K562 (cell line): ENCODE results near the gene ZMPSTE24. TPM values are rescaled to one million over a fixed set of nuclear protein-coding genes. Genes with fewer than 3 reads are reported as not detected.
A peak's percentile ranks its signal among the peaks of the same experiment; 100 is the strongest.

Experiments used
- CBFA2T2 ChIP-seq: fragments of 450-650 bp; conservative IDR thresholded peaks from 2 replicates; pipeline ENCODE4 v1.6.1; 2017; ENCODE audit warnings: mild to moderate bottlenecking
- CBX3 ChIP-seq, 2 experiments: IDR thresholded peaks; 1 replicate in 1 of 2; 2 replicates in 1 of 2; pipeline ENCODE4 v1.6.1; 2012; ENCODE audit warnings: inconsistent platforms in 2 of 2, low read length in 2 of 2, borderline replicate concordance in 1 of 2, control low read depth in 1 of 2
- CC2D1A ChIP-seq: fragments of 450-650 bp; IDR thresholded peaks from 2 replicates; pipeline ENCODE4 v1.6.1; 2017; ENCODE audit warnings: mild to moderate bottlenecking
- DPF2 ChIP-seq: fragments of 450-650 bp; IDR thresholded peaks from 2 replicates; pipeline ENCODE4 v1.6.1; 2016
- ELF1 ChIP-seq: fragments of 200-800 bp; sonication (Bioruptor generic); IDR thresholded peaks from 2 replicates; pipeline ENCODE4 v1.6.1; 2016; ENCODE audit warnings: missing genetic modification characterization, missing compliant biosample characterization
- ESRRB ChIP-seq: fragments of 250-450 bp; sonication (Bioruptor Pico); IDR thresholded peaks from 2 replicates; pipeline ENCODE4 v1.5.0; 2020; ENCODE audit warnings: mild to moderate bottlenecking, moderate library complexity, borderline replicate concordance
- HLTF ChIP-seq: fragments of 450-650 bp; IDR thresholded peaks from 2 replicates; pipeline ENCODE4 v1.6.1; 2016
- KAT7 ChIP-seq: sonication (generic); formaldehyde crosslinking; IDR thresholded peaks from 2 replicates; pipeline ENCODE4 v1.8.0; 2022; ENCODE audit warnings: missing genetic modification reagents, mild to moderate bottlenecking, borderline replicate concordance
- PML ChIP-seq: IDR thresholded peaks from 2 replicates; pipeline ENCODE4 v1.6.1; 2012; ENCODE audit warnings: low read length, inconsistent platforms
- RFX5 ChIP-seq: IDR thresholded peaks from 2 replicates; pipeline ENCODE4 v1.6.1; 2011; ENCODE audit warnings: low read depth, mild to moderate bottlenecking, improper control_type of control experiment, low read length
- TOE1 ChIP-seq, 2 experiments: fragments of 450-650 bp in 1 of 2; sonication (generic) in 1 of 2; formaldehyde crosslinking in 1 of 2; IDR thresholded peaks; 2 replicates each; pipeline versions ENCODE4 v1.7.1 to v1.8.0; 2016 to 2022; ENCODE audit warnings: borderline replicate concordance in 2 of 2, mild to moderate bottlenecking in 2 of 2, antibody characterized with exemption in 1 of 2, inconsistent platforms in 1 of 2, low read depth in 1 of 2, missing genetic modification reagents in 1 of 2, moderate library complexity in 1 of 2
- ZNF436 ChIP-seq: fragments of 250-450, 450-650 bp; sonication (Bioruptor Pico); formaldehyde crosslinking; IDR thresholded peaks from 2 replicates; pipeline ENCODE4 v1.7.0; 2020; ENCODE audit warnings: mild to moderate bottlenecking
- polyA plus RNA-seq, 8 experiments: library from polyadenylated mRNA; depleted of rRNA in 4 of 8; stranded (reverse) in 5 of 8; unstranded in 3 of 8; fragments of >200 nt; fragmentation: Nextera tagmentation in 2 of 8; fragmentation: Illumina TruSeq in 1 of 8; extraction: Ambion mirVana in 2 of 8; extraction: Trizol in 1 of 8; gene quantifications; 2 replicates each; pipeline versions ENCODE4 v1.2.1 to v1.2.3, GENCODE V29; 2011 to 2014; ENCODE audit warnings: inconsistent platforms in 1 of 8, missing spikeins in 1 of 8
- total RNA-seq, 7 experiments: library from RNA; depleted of rRNA in 6 of 7; stranded (reverse); fragments of >200 nt in 6 of 7; fragmentation: Illumina TruSeq in 2 of 7; extraction: Trizol in 2 of 7; gene quantifications; 2 replicates each; pipeline versions ENCODE4 v1.2.1 to v1.2.3, GENCODE V29; 2011 to 2021; ENCODE audit warnings: low replicate concordance in 1 of 7
- TF ChIP-seq, protein P1 (sequence below): fragments of 250-450 bp; sonication (Bioruptor Pico); IDR thresholded peaks from 2 replicates; pipeline ENCODE4 v1.8.0; 2021; ENCODE audit warnings: moderate library complexity, mild to moderate bottlenecking, inconsistent platforms
- TF ChIP-seq, protein P2 (sequence below): fragments of 450-650 bp; formaldehyde crosslinking; IDR thresholded peaks from 2 replicates; pipeline ENCODE4 v1.4.0; 2020; ENCODE audit warnings: mild to moderate bottlenecking, moderate library complexity
- TF ChIP-seq, protein P3 (sequence below): fragments of 250-450 bp; sonication (Bioruptor Pico); IDR thresholded peaks from 2 replicates; pipeline ENCODE4 v1.5.0; 2021; ENCODE audit warnings: mild to moderate bottlenecking, borderline replicate concordance
- TF ChIP-seq, protein P4 (sequence below): fragments of 250-450 bp; sonication (Bioruptor Pico); IDR thresholded peaks from 2 replicates; pipeline ENCODE4 v1.8.0; 2022; ENCODE audit warnings: moderate library complexity, mild to moderate bottlenecking, inconsistent platforms
- TF ChIP-seq, protein P5 (sequence below), 3 experiments: fragments of 200-800 bp in 1 of 3; fragments of 250-450 bp in 1 of 3; fragments of 450-650 bp in 1 of 3; sonication (Bioruptor Pico) in 1 of 3; sonication (Bioruptor generic) in 1 of 3; formaldehyde crosslinking in 1 of 3; IDR thresholded peaks; 2 replicates each; pipeline versions ENCODE4 v1.6.1 to v1.8.0; 2016 to 2022; ENCODE audit warnings: mild to moderate bottlenecking in 2 of 3, missing genetic modification characterization in 2 of 3, missing compliant biosample characterization in 1 of 3, moderate library complexity in 1 of 3
- TF ChIP-seq, protein P6 (sequence below): IDR thresholded peaks from 2 replicates; pipeline ENCODE4 v1.6.1; 2011; ENCODE audit not compliant: insufficient read length; ENCODE audit errors: extremely low read depth

Gene ZMPSTE24
- total and polyA plus RNA-seq, 9 of the 15 experiments (the other 6 are each of a cell fraction or from before 2014, with no cell fraction given) = 30.7 to 75.9 (median 64.3) TPM

DNA sequence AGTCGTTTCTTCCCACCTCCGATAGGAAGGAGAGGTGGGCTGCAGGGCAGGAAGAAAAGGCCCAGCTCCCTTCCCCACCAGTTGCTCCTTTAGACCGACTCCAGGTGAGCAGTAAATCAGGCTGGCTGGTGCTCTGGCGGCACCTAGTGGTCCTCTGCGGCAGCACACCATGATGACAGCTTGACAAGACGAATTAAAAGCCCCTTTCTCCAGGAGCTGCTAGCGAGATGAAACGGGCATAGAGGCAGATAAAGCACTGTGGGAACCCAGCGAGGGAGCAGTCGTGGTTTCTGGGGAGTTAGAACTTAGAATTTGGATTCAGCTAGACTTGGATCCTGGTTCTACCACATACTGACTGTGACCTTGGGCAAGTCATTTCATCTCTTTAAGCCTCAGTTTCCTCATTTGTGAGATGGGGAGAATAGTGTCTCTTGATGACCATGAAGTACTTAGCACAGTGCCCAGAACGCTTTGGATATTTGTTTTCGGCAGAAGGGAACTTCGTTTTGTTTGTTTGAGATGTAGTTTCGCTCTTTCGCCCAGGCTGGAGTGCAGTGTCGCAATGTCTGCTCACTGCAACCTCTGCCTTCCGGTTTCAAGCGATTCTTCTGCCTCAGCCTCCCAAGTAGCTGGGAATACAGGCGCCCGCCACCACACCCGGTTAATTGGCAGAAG lies 80.8 kb downstream of the ZMPSTE24 start (continued):
- TF ChIP-seq CBX3 (IDR thresholded peaks at IDR 0.05; ENCODE audit: borderline replicate concordance in 1 of 2, low read length in 2 of 2) (no peak), TOE1 (IDR thresholded peaks at IDR 0.05; ENCODE audit: borderline replicate concordance) (no peak; the same call in 1 of the 2 replicates), TOE1 (CRISPR knock-in tag; IDR thresholded peaks at IDR 0.05; ENCODE audit: borderline replicate concordance, low read depth) (no peak), CBFA2T2 (no peak), KAT7 (CRISPR knock-in tag) (peak; percentile 74; the same call in 1 of the 2 replicates), ZNF436 (CRISPR knock-in tag) (no peak), ELF1 (tag) (no peak), RFX5 (no peak), HLTF (no peak), CC2D1A (peak; percentile 90), ESRRB (CRISPR knock-in tag) (no peak), PML (no peak), DPF2 (peak; percentile 53; the same call in 1 of the 2 replicates)
- TF ChIP-seq, protein P1, sequence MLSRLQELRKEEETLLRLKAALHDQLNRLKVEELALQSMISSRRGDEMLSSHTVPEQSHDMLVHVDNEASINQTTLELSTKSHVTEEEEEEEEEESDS (CRISPR knock-in tag) = no peak
- TF ChIP-seq, protein P2, sequence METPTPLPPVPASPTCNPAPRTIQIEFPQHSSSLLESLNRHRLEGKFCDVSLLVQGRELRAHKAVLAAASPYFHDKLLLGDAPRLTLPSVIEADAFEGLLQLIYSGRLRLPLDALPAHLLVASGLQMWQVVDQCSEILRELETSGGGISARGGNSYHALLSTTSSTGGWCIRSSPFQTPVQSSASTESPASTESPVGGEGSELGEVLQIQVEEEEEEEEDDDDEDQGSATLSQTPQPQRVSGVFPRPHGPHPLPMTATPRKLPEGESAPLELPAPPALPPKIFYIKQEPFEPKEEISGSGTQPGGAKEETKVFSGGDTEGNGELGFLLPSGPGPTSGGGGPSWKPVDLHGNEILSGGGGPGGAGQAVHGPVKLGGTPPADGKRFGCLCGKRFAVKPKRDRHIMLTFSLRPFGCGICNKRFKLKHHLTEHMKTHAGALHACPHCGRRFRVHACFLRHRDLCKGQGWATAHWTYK = 0 out of 2 replicates have a peak, but pooled peaks have one; percentile 14
- TF ChIP-seq, protein P3, sequence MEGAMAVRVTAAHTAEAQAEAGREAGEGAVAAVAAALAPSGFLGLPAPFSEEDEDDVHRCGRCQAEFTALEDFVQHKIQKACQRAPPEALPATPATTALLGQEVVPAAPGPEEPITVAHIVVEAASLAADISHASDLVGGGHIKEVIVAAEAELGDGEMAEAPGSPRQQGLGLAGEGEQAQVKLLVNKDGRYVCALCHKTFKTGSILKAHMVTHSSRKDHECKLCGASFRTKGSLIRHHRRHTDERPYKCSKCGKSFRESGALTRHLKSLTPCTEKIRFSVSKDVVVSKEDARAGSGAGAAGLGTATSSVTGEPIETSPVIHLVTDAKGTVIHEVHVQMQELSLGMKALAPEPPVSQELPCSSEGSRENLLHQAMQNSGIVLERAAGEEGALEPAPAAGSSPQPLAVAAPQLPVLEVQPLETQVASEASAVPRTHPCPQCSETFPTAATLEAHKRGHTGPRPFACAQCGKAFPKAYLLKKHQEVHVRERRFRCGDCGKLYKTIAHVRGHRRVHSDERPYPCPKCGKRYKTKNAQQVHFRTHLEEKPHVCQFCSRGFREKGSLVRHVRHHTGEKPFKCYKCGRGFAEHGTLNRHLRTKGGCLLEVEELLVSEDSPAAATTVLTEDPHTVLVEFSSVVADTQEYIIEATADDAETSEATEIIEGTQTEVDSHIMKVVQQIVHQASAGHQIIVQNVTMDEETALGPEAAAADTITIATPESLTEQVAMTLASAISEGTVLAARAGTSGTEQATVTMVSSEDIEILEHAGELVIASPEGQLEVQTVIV = no peak
- TF ChIP-seq, protein P4, sequence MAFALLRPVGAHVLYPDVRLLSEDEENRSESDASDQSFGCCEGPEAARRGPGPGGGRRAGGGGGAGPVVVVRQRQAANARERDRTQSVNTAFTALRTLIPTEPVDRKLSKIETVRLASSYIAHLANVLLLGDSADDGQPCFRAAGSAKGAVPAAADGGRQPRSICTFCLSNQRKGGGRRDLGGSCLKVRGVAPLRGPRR (CRISPR knock-in tag) = no peak
- TF ChIP-seq, protein P5, sequence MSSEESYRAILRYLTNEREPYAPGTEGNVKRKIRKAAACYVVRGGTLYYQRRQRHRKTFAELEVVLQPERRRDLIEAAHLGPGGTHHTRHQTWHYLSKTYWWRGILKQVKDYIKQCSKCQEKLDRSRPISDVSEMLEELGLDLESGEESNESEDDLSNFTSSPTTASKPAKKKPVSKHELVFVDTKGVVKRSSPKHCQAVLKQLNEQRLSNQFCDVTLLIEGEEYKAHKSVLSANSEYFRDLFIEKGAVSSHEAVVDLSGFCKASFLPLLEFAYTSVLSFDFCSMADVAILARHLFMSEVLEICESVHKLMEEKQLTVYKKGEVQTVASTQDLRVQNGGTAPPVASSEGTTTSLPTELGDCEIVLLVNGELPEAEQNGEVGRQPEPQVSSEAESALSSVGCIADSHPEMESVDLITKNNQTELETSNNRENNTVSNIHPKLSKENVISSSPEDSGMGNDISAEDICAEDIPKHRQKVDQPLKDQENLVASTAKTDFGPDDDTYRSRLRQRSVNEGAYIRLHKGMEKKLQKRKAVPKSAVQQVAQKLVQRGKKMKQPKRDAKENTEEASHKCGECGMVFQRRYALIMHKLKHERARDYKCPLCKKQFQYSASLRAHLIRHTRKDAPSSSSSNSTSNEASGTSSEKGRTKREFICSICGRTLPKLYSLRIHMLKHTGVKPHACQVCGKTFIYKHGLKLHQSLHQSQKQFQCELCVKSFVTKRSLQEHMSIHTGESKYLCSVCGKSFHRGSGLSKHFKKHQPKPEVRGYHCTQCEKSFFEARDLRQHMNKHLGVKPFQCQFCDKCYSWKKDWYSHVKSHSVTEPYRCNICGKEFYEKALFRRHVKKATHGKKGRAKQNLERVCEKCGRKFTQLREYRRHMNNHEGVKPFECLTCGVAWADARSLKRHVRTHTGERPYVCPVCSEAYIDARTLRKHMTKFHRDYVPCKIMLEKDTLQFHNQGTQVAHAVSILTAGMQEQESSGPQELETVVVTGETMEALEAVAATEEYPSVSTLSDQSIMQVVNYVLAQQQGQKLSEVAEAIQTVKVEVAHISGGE (CRISPR knock-in tag; IDR thresholded peaks at IDR 0.05) = no peak
- TF ChIP-seq, protein P6, sequence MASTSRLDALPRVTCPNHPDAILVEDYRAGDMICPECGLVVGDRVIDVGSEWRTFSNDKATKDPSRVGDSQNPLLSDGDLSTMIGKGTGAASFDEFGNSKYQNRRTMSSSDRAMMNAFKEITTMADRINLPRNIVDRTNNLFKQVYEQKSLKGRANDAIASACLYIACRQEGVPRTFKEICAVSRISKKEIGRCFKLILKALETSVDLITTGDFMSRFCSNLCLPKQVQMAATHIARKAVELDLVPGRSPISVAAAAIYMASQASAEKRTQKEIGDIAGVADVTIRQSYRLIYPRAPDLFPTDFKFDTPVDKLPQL = no peak
